Measurements from ENCODE around the gene HCN3.

DNA sequence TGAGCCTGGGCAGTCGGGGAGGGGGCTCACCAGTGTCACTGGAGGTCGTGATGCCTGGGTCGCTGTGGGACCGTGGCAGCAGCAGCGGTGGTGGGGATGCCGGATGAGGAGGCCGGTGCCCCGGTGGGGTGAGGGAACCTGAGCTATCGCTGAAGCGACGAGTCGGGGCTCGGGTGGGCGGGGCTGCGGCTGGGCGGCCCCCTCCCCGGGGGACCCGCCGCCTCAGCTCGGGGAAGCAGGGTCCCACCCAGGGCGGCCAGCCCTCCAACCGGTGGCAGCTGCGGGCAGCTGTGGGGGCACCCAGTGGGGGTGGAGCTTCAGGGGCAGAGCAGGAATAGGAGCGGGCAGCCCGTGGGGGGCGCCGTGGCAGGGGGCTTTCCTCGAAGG, 27.0 kb upstream of the HCN3 start:
- TF ChIP-seq GATA2 (IDR thresholded peaks at IDR 0.05; ENCODE audit: low read depth, low read length) (no peak), GATA3 (IDR thresholded peaks at IDR 0.05; ENCODE audit: low read depth, low read length) (no peak)

All from SH-SY5Y (cell line).